UCSD-AML1 (cell line): ENCODE measurements around the gene GNB1.
"Not testable (repeated sequence)": the region's sequence is repeated elsewhere in the genome, so short reads cannot be mapped to it uniquely, and the experiment has no call there.

ENCODE experiments used
- DNase-seq: peaks from one replicate; lab custom pipeline; 2025; ENCODE audit not compliant: unreplicated experiment; lab: John Stamatoyannopoulos, UW

The GNB1 gene

DNA sequence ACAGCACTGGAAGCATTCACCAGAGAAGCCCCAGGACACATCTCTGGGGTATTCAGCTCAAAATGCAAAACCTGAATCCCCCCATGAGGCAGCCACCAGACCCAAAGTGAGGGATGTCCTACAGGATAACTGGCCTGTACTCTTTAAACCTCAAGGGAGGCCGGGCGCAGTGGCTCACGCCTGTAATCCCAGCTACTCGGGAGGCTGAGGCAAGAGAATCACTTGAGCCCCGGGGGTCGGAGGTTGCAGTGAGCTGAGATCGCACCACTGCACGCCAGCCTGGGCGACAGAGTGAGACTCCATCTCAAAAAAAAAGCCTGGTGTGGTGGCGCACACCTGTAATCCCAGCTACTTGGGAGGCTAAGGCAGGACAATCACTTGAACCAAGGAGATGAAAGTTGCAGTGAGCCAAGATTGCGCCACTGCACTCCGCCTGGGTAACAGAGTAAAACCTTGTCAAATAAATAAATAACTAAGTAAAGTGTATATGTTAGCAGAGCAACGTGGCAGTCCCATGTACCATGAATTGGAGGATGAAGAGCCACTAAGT lies 29.1 kb downstream of the GNB1 start:
- not testable (repeated sequence) for DNase-seq

DNA sequence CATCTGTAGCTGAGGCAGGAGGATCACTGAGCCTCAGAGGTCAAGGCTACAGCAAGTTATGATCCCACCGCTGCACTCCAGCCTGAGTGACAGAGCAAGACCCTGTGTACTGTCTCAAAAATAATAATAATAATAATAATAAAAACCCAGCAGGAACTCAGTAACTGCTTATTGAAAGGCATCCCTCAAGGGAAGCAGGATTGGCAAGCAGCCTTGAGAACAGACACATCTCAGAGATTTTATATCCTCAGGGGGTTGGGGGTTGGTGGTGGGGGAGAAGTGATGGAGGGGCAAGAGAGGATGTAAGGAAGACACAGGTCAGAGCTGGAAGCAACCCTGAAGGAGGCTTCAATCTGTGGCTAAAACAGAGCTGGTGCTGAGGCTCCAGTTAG lies 29.6 kb downstream of the GNB1 start:
- DNase-seq: no peak

DNA sequence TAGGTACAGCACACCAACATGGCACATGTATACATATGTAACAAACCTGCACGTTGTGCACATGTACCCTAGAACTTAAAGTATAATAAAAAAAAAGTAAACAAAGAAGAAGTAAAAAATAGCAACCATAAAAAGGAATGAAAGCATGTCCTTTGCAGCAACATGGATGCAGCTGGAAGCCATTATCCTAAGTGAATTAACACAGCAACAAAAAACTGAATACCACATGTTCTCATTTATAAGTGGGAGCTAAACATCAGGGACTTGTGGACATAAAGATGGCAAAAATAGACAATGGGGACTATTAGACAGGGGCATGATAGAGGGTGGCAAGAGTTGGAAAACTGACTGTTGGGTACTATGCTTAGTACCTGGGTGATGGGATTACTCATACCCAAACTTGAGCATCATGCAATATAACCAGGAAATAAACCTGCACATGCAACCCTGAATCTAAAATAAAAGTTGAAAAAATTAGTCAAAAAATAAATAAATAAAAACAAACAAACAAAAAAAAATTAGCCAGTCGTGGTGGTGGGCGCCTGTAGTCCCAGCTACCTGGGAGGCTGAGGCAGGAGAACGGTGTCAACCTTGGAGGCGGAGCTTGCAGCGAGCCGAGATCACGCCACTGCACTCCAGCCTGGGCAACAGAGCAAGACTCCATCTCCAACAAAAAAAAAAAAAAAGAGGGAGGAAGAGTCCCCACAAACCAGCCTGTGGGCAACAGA lies 30.8 kb downstream of the GNB1 start:
- DNase-seq: not testable (repeated sequence)

DNA sequence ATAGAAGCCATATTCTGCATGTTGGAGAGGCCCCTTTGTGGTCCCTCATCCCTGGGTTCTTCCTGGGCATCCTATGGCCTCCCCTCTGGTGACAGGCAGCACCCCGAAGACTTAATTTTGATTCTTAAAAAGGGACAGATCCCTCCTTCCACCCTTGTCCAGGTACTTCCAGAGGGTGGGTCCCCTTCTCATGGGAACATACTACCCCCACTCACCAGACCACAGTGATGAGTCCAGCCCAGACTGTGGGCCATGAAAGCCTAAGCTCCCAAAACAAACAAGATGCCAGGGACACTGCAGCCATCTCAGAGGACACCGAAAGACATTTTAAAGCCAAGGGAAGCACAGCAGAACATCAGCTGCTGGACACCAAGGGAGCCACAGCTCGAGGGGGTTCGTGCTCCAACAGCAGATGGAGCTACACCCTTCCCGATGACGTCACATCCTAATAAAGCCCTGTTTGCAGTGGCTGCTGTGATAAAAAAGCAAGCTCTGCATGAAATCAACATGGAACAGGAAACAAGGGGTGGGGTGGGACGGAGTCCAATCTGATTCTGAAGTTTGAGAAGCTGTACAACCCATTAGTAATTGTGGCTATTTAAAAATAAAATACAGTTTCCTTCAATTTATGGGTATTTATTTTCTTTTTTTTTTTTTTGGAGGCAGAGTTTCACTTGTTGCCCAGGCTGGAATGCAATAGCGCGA lies 32.4 kb downstream of the GNB1 start:
- DNase-seq: peak; percentile 34

DNA sequence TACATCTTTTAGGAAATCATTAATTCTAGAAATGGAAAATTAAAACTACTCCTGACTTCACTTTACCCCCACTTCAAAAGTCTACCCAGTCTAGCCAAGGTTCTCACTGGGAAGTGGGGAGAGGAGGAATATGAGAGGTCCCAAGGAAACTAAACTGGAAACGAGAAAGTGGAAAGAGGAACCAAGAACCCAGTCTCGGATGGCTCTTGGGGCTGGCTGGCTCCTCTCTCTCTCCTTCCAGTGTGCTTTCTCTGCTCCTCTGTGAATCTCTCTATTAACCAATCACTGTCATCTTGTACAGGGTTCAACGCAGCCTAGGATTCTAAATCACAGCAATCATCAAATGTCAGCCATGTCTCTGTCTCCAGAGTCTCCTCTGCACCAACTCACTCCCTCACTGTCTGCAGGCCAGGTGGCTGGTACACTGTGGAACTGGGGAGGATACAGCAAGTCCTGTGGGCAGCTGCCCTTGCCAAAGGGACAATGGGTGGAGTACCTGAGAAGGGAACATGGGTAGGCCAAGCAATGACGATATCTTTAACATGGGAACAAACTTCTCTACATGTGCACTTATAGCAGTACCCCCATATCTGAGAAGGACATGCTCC lies 33.7 kb downstream of the GNB1 start:
- no peak for DNase-seq

DNA sequence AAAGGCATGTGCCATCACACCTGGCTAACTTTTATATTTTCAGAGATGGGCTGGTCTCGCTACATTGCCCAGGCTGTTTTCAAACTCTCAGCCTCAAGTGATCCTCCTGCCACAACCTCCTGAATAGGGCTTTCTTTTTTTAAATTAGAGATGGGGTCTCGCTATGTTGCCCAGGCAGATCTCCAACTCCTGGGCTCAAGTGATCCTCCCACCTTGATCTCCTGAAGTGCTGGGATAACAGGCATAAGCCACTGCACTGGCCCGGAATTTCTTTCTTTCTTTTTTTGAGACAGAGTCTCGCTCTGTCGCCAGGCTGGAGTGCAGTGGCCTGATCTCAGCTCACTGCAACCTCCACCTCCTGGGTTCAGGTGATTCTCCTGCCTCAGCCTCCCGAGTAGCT lies 34.7 kb downstream of the GNB1 start:
- not testable (repeated sequence) for DNase-seq

DNA sequence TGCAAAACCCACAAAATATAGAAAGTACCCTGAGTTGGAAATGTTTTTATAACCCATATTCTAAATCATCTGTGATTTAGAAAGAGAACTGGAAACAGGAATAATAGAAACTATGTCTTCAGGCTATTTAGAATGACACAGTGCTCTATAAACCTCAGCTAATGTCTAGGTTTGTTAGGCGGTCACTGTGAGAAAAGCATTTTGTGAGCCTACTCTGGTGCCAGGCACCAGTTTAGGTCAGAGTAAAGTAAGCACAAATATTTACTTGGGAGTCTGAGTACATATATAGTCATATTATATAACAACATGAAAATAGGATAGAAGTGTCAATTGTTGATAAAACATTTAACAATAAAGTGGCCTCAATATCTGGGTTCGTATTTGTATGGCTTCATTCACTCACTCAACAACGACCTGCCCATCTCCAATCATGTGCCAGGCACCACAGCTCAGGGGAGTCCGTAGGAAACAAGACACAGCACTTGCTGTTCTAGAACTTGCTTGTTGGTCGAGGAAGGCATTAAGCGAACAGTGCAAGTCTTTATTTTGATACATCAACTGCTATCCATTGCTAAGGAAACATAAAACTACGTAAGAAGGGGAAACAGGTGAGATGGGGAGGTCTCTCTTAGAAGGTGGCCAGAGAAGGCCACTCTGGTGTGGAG lies 37.2 kb downstream of the GNB1 start:
- DNase-seq: no peak

DNA sequence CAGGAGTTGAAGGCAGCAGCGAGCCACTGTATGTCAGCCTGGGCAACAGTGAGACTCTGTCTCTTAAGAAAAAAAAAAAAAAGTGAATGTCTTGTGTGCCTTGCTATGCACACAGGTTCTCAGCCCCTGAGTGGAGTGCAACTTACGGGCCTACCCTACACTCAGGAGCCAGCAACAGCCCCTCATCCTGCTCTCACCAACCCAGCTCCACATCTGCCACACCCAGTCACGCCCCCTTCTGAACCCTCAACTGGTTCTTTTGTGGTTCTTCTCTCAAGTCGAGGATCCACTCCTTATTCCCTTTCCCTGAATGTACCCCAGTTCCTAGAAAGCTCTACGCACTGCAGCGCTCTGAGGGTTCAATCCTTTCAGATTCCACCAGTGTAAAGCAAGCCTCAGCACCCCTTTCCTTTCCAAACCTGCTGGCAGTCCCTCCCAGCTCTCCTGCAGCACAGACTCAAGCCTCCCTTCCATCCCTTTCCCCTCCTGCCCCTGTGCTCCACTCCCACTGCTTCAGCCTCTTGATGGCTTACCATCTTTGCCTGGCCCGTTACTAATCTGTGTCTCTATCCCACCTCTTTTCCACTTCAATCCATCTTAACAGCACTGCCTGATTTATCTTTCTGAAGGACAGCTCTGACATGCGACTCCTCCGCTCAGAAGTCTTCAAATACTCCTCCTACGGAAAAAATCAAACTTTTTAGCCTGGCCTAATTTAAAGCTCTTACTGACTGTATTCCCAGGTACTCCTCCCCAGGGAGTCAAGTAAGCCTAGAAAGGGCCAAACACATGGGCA lies 38.1 kb downstream of the GNB1 start:
- no peak for DNase-seq

DNA sequence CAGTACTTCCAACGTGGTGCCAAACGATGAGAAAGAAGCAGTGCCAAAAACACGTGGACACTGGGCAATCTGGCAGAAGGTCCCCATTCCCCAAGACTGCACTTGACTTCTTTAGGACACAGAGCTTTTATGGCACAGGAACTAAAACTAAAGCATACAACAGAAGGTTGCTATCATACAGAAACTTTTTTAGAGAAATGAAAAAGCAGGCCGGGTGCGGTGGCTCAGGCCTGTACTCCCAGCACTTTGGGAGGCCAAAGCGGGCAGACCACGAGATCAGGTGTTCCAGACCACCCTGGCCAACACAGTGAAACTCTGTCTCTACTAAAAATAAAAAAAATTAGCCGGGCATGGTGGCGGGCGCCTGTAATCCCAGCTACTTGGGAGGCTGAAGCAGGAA lies 43.0 kb downstream of the GNB1 start:
- DNase-seq: no peak

DNA sequence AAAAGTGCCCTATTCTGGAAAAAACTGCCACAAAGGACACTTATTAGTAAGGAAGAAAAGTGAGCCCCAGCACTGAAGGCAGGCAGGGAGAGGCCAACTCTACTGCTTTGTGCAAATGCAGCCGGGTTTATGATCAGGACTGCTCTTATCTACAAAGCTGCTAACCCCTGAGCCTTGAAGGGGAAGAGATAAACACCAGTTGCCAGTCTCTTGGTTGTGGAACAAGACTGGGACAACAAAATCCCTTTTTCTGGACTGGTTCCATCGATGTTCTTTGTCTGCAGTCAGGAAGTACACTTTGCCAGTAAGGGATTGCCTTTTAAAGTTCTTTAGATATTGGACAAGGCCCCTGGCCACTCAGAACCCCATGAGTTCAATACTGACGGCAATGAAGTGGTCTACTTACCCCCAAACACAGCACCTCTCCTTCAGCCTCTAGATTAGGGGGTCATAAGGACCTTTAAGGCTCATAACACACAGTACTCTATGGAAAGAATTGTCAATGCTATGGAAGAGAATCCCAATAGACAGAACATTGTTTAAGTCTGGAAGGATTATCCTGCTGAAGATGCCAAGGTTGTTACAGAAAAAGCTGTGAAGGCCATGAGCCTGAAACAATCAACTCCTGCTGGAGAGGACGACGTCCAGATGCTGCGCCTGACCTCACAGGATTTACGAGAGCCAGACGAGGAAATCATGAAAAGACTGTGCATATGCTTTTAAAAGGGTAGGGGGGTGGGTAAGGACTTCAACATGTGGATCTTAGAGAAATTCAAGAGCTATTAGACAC lies 43.6 kb downstream of the GNB1 start:
- DNase-seq: no peak

DNA sequence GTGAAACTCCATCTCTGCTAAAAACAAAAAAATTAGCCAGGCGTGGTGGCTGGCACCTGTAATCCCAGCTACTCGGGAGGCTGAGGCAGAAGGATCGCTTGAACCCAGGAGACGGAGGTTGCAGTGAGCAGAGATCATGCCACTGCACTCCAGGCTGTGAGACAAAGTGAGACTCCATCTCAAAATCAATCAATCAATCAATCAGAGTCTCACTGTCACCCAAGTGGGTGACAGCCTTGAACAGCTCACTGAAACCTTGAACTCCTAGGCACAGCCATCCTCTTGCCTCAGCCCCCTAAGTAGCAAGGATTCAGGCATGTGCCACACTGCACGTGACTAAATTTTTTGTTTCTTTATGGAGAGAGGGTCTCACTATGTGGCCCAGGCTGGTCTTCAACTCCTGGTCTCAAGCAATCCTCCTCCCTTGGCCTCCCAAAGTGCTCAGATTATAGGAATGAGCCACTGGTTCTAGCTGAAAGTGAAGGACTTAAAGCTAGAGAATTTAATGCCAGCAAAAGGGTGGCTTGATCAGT lies 44.4 kb downstream of the GNB1 start:
- no peak for DNase-seq

DNA sequence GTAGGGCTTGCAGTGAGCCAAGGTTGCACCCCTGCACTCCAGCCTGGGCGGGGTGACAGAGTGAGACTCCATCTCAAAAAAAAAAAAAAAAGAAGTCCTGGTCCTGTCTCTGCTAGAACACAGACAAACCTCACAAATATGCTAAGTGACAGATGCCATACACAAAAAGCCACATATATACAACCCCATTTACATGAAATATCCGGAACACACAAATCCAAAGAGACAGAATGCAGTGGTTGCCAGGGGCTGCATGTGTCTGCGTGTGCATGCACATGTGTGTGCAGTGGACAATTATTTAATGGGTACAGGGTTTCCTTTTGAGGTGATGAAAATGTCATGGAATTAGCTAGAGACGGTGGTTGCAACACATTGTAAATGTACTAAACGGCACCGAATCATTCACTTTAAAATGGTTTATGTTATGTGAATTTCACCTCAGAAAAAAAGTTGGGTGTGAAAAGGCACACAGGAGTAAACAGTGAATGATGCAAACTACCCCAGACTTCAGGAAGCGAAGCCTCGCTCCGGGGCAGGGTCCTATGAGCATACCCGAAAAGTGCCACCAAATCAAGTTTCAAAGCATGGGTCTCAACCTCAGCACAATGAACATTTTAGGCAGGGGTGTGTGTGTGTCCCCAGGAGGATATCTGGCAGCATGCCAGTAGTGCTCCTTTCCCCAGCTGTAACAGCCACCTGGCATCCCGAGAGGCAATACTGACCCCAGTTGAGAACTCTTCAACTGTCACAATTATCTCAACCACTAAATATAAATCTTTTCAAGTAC lies 48.3 kb downstream of the GNB1 start:
- DNase-seq: no peak

DNA sequence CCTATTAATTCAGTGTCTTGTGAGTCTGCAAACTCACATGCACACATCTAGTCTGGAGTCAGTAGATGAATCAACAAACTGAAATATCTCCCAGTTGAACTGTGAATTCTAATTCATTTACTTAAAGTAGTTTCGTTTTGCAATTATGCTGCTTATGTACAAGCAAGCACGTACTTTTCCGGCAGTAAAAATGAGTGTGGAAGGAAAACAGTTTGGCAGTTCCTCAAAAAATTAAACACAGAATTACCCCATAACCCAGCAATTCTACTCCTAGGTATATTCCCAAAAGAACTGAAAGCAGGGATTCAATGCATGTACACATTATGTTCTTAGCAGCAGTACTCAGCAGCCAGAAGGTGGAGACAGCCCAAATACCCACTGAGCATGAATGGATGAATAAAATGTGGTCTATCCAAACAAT lies 49.3 kb downstream of the GNB1 start:
- DNase-seq: no peak

DNA sequence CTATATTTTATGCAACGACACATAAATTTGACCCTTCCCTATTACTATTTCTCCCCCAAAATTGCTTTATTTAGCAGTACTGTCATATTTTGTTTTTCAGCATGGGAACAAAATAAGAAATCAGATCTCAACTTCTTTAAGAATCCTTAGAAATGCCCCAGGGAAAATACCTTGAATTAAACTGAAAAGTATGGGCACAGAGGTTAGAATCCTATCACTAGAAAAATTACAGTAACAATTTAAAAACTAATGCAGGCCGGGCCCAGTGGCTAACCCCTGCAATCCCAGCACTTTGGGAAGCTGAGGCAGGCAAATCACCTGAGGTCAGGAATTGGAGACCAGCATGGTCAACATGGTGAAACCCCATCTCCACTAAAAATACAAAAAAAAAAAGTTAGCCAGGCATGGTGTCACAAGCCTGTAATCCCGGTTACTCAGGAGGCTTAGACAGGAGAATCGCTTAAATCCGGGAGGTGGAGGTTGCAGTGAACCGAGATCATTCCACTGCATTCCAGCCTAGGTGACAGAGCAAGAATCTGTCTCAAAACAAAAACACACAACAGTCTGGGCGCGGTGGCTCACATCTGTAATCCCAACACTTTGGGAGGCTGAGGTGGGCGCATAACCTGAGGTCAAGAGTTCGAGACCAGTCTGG lies 51.4 kb downstream of the GNB1 start:
- DNase-seq: no peak

DNA sequence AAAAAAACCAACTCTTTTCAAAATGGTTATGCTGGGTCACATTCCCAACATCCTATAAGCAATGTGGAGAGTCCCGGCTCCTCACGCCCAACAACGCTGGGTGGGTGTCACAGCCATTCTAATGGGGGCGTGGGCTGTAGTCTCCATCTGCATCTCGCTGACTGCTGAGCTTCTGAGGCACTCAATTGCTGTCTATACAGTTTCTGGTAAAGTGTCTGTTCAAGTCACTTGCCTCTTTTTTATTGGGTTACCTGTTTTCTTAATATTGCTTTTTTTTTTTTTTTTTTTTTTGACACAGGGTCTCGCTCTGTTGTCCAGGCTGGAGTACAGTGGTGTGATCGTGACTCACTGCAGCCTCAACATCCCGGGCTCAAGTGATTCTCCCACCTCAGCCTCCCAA lies 54.8 kb downstream of the GNB1 start:
- DNase-seq: no peak

DNA sequence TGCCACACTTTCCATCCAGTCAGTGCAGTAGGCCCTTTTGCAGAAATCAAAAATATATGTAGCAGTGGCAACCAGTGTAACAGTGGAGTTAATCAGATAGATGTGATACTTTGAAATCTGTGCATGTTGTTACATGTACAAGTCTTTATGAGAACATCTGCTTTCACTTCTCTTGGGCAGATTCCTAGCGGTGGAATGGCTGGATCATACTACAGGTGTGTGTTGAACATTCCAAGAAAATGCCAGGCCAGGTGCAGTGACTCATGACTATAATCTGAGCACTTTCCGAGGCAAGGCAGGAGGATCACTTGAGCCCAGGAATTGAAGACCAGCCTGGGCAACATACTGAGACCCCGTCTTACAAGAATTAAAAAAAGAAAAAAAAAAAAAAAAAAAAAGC lies 55.3 kb downstream of the GNB1 start:
- DNase-seq: no peak

DNA sequence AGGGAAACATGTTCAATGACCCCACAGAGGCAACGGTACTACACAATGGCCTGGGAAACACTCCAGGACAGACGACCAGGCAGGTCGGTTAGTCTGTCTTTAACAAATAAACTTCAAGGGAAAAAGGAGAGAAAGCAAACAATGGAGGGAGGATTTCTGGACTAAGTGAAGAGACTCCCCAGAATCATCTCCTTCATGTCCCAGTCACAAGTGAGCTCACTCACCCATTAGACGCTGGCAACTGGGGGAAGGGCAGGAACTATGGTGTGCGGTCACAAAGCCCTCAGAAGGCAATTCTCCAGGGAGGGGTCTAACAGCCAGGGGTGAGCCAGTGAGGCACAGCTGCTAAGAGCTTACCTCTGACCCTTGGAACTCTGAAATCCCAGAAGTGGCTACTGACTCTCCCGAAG lies 57.0 kb downstream of the GNB1 start:
- DNase-seq: no peak

DNA sequence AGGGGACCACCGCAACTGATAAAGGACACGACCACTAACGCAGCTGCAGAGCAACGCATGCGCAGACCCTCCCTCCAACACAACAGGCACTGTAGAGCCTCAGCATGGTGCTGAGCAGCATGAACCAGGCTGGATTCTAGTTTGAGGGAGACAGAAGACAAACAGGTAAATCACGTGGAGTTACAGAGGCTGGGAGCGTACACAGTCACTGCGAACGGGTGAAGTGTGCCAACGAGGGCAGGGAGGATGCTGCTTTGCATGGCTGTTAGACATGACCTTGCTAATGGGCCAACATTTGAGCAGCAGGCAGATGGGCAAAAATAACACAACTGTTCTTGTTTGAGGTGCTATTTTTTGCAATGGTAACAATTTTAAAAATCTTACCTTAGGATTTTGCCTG lies 57.4 kb downstream of the GNB1 start:
- DNase-seq: no peak
